Esophagus muscularis mucosa (tissue), 4 donors: ENCODE results near the gene WDR4.

Experiments used
- EP300 ChIP-seq: sonication (generic); formaldehyde crosslinking; IDR thresholded peaks from one replicate; pipeline ENCODE4 v1.6.1; 2017; ENCODE audit warnings: antibody characterized with exemption
- POLR2A ChIP-seq: fragments of 450-650 bp; IDR thresholded peaks from one replicate; pipeline ENCODE4 v1.6.1; 2017; ENCODE audit warnings: antibody characterized with exemption, moderate library complexity, mild to moderate bottlenecking, low read depth
- TF ChIP-seq, protein P1 (sequence below), 3 experiments: fragments of 200-600 bp in 2 of 3; fragments of 450-650 bp in 1 of 3; sonication (generic) in 2 of 3; IDR thresholded peaks; one replicate each; pipeline ENCODE4 v1.5.1; 2017 to 2019; ENCODE audit warnings: antibody characterized with exemption in 3 of 3, mild to moderate bottlenecking in 2 of 3, moderate library complexity in 1 of 3

DNA sequence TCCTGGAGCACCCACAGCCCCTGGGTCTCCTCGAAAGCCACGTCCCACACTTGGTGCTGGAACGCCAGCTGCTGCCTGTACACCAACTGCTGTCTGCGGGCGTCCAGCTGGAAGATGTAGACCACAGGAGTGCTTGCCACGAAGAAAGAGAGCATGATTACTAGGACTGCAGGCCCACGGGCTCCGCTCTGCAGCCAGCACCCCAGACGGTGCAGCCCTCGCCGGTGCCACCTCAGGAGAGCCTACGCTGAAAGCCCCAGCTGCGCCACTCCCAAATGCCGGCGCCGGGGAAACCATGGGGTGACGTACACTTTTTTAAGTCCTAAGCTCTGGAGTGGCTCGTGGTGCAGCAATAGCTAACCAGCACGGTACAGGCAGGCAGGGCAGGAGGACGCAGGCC is 25.7 kb downstream of the WDR4 start:
- TF ChIP-seq EP300 (no peak), POLR2A (no peak)
- TF ChIP-seq, protein P1, sequence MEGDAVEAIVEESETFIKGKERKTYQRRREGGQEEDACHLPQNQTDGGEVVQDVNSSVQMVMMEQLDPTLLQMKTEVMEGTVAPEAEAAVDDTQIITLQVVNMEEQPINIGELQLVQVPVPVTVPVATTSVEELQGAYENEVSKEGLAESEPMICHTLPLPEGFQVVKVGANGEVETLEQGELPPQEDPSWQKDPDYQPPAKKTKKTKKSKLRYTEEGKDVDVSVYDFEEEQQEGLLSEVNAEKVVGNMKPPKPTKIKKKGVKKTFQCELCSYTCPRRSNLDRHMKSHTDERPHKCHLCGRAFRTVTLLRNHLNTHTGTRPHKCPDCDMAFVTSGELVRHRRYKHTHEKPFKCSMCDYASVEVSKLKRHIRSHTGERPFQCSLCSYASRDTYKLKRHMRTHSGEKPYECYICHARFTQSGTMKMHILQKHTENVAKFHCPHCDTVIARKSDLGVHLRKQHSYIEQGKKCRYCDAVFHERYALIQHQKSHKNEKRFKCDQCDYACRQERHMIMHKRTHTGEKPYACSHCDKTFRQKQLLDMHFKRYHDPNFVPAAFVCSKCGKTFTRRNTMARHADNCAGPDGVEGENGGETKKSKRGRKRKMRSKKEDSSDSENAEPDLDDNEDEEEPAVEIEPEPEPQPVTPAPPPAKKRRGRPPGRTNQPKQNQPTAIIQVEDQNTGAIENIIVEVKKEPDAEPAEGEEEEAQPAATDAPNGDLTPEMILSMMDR (IDR thresholded peaks at IDR 0.05) = no peak
